WERI-Rb-1 (cell line): Measurements from ENCODE around the gene PTPRT.

ENCODE experiments used
- DNase-seq: peaks from one replicate; pipeline ENCODE4 v3.0.0-alpha.2; 2020
- H3K27ac ChIP-seq: fragments of 250-450 bp; sonication (Bioruptor Pico); 2 replicates; pipeline ENCODE4 v1.5.1; 2020; ENCODE audit warnings: mild to moderate bottlenecking, moderate library complexity
- H3K27me3 ChIP-seq: fragments of 250-450 bp; sonication (Bioruptor Pico); 2 replicates; pipeline ENCODE4 v1.5.1; 2021; ENCODE audit warnings: mild to moderate bottlenecking, low read depth, moderate library complexity; ENCODE audit not compliant: insufficient read depth, severe bottlenecking
- H3K36me3 ChIP-seq: fragments of 250-450 bp; sonication (Bioruptor Pico); 2 replicates; pipeline ENCODE4 v1.5.1; 2020; ENCODE audit warnings: mild to moderate bottlenecking, moderate library complexity
- H3K4me3 ChIP-seq: 2 replicates; pipeline ENCODE4 v1.5.1; 2011; ENCODE audit warnings: low read depth, mild to moderate bottlenecking, control low read depth, low read length
- H3K9me3 ChIP-seq: fragments of 250-450 bp; sonication (Bioruptor Pico); 2 replicates; pipeline ENCODE4 v1.5.1; 2021; ENCODE audit warnings: mild to moderate bottlenecking, moderate library complexity; ENCODE audit not compliant: severe bottlenecking
- TF ChIP-seq, protein P1 (sequence below): IDR thresholded peaks from 2 replicates; pipeline ENCODE4 v1.5.1; 2011; ENCODE audit warnings: low read depth, mild to moderate bottlenecking, control low read depth, inconsistent platforms, low read length

Gene PTPRT

GRCh38 chr20:42635699-42636411, 553.9 kb downstream of the PTPRT start:
- DNase-seq: no peak
- H3K27ac ChIP-seq: no peak overlapping the region
- H3K36me3 ChIP-seq: no peaks in the 10 kb centered on the region
- H3K27me3 ChIP-seq: no peaks in the 10 kb centered on the region
- no peaks in the 10 kb centered on the region for H3K9me3 ChIP-seq
- TF ChIP-seq, protein P1, sequence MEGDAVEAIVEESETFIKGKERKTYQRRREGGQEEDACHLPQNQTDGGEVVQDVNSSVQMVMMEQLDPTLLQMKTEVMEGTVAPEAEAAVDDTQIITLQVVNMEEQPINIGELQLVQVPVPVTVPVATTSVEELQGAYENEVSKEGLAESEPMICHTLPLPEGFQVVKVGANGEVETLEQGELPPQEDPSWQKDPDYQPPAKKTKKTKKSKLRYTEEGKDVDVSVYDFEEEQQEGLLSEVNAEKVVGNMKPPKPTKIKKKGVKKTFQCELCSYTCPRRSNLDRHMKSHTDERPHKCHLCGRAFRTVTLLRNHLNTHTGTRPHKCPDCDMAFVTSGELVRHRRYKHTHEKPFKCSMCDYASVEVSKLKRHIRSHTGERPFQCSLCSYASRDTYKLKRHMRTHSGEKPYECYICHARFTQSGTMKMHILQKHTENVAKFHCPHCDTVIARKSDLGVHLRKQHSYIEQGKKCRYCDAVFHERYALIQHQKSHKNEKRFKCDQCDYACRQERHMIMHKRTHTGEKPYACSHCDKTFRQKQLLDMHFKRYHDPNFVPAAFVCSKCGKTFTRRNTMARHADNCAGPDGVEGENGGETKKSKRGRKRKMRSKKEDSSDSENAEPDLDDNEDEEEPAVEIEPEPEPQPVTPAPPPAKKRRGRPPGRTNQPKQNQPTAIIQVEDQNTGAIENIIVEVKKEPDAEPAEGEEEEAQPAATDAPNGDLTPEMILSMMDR: no peak
- H3K4me3 ChIP-seq: no peak overlapping the region

- no peak for DNase-seq
- Histone ChIP-seq H3K9me3 (no peaks in the 10 kb centered on the region), H3K27me3 (no peaks in the 10 kb centered on the region), H3K36me3 (no peaks in the 10 kb centered on the region), H3K4me3 (no peak overlapping the region), H3K27ac (no peak overlapping the region)
- TF ChIP-seq, protein P1: no peak
Measured at GRCh38 chr20:42634156-42634555, 555.5 kb downstream of the PTPRT start.

DNA sequence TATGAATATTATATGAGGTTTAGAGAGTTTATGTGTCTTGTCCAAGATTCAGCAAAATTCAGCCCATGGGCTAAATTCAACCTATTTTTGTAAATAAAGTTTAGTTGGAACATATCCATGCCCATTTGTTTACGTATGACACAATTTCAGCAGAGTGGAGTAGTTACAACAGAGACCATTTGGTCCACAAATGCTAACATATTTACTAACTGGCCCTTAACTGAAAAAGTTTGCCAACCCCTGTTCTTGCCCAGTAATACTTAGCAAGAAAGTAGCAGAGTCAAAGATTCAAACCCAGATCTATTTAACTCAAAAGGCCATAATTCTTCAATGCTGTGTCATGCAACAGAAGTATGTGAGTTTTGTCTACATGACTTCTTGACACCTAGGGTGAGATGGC, 561.0 kb downstream of the PTPRT start:
- TF ChIP-seq, protein P1: no peak
- Histone ChIP-seq H3K36me3 (no peaks in the 10 kb centered on the region), H3K9me3 (no peaks in the 10 kb centered on the region), H3K27me3 (no peaks in the 10 kb centered on the region), H3K4me3 (no peak overlapping the region), H3K27ac (no peak overlapping the region)
- DNase-seq: no peak

- no peak overlapping the region for H3K4me3 ChIP-seq
- no peaks in the 10 kb centered on the region for H3K36me3 ChIP-seq
- TF ChIP-seq, protein P1: no peak
- H3K9me3 ChIP-seq: no peaks in the 10 kb centered on the region
- H3K27ac ChIP-seq: no peak overlapping the region
- no peak for DNase-seq
- H3K27me3 ChIP-seq: no peaks in the 10 kb centered on the region
Measured at GRCh38 chr20:42613076-42613475, 576.6 kb downstream of the PTPRT start.

DNA sequence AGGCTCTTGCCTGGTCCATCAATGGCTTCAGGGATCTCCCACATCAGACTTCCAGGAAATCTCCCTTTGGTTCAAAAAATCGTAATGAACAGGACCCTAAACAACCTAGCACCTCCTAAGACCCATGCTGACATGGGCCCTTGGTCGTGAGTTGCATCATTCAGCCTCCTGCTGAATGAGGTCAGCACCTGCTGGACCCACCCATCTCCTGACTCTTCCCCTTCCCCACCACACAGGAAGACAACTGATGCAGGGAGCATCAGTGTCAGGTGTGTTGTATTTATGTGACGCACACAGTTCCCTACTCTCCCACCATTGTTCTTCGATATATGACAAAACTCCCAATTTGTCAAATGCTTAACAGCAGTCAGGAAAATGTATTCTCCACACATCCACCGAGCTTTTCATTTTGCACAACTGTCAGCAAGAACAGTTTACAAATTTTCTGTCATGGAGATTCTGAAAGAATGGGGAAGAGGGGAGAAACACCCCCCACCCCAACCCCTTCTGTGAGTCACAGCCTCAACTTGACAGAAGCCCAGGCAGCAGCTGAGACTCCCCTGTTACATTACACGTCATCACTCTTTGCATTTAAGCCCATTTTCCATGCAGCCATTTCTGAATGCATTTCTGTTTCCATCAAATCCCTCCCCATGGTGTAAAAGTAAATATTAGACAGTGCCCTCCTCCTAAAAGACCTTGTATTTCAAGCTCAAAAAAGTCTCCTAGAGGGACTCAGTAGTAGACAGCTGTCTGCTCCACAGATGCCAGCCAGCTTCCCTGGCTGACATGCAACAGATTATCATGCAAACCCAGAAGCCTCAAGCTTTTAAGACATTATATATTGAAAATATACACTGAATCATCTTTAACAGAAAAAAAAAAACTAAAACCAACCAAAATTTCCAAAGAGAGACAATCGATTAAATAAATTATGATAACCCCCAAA, 577.5 kb downstream of the PTPRT start:
- TF ChIP-seq, protein P1: no peak
- Histone ChIP-seq H3K27ac (no peak overlapping the region), H3K9me3 (no peaks in the 10 kb centered on the region), H3K27me3 (no peaks in the 10 kb centered on the region), H3K4me3 (no peak overlapping the region), H3K36me3 (no peaks in the 10 kb centered on the region)
- no peak for DNase-seq
